Spleen (tissue), 11 donors: ENCODE data around the gene EPSTI1. TPM values are rescaled to one million over a fixed set of nuclear protein-coding genes. Genes with fewer than 3 reads are reported as not detected.

Source experiments
- DNase-seq: peaks from one replicate; pipeline ENCODE4 v3.0.0-alpha.2; 2020
- H3K27ac ChIP-seq, 8 donors: fragments of 200-600 bp; sonication (generic) in 7 of 8; 1 replicate in 4 of 8; 2 replicates in 4 of 8; pipeline versions ENCODE4 v1.5.0 to v1.8.0; 2016 to 2021; ENCODE audit warnings: inconsistent platforms in 4 of 8, mild to moderate bottlenecking in 4 of 8, moderate library complexity in 1 of 8
- H3K27me3 ChIP-seq, 7 donors: fragments of 200-600 bp; sonication (generic) in 6 of 7; replicated peaks in 1 of 7; 1 replicate in 4 of 7; 2 replicates in 3 of 7; pipeline versions ENCODE4 v1.5.0 to v1.8.0; 2016 to 2021; ENCODE audit warnings: inconsistent platforms in 3 of 7, mild to moderate bottlenecking in 1 of 7
- H3K36me3 ChIP-seq, 6 donors: fragments of 200-600 bp; sonication (generic) in 5 of 6; 1 replicate in 4 of 6; 2 replicates in 2 of 6; pipeline versions ENCODE4 v1.5.0 to v1.8.0; 2016 to 2021; ENCODE audit warnings: inconsistent platforms in 2 of 6
- H3K4me1 ChIP-seq, 6 donors: fragments of 200-600 bp; sonication (generic) in 5 of 6; 1 replicate in 3 of 6; 2 replicates in 3 of 6; pipeline versions ENCODE4 v1.5.0 to v1.8.0; 2016 to 2021; ENCODE audit warnings: inconsistent platforms in 3 of 6
- H3K4me3 ChIP-seq, 8 donors: fragments of 200-600 bp; sonication (generic) in 7 of 8; 1 replicate in 4 of 8; 2 replicates in 4 of 8; pipeline versions ENCODE4 v1.5.0 to v1.8.0; 2016 to 2021; ENCODE audit warnings: inconsistent platforms in 4 of 8, mild to moderate bottlenecking in 4 of 8, moderate library complexity in 2 of 8
- H3K9me3 ChIP-seq, 8 donors: fragments of 200-600 bp; sonication (generic) in 7 of 8; 1 replicate in 4 of 8; 2 replicates in 4 of 8; pipeline versions ENCODE4 v1.5.0 to v1.8.0; 2016 to 2021; ENCODE audit warnings: inconsistent platforms in 4 of 8
- CTCF ChIP-seq, 11 experiments: fragments of 200-600 bp in 7 of 11; fragments of 450-650 bp in 4 of 11; sonication (generic) in 4 of 11; IDR thresholded peaks in 8 of 11; conservative IDR thresholded peaks in 3 of 11; 1 replicate in 7 of 11; 2 replicates in 4 of 11; pipeline versions ENCODE4 v1.4.0 to v1.8.0; 2016 to 2021; ENCODE audit warnings: antibody characterized with exemption in 11 of 11, inconsistent platforms in 4 of 11, mild to moderate bottlenecking in 1 of 11
- POLR2A ChIP-seq, 3 donors: fragments of 450-650 bp; IDR thresholded peaks; one replicate each; pipeline ENCODE4 v1.5.1; 2017; ENCODE audit warnings: antibody characterized with exemption in 3 of 3, mild to moderate bottlenecking in 1 of 3
- POLR2AphosphoS5 ChIP-seq, 3 donors: sonication (generic); formaldehyde crosslinking; IDR thresholded peaks; one replicate each; pipeline ENCODE4 v1.5.1; 2017; ENCODE audit warnings: antibody characterized with exemption in 3 of 3
- WGBS, 5 donors: extraction: QIAGEN DNeasy Blood & Tissue Kit in 3 of 5; methylation state at CpG; one replicate each; pipeline versions ENCODE4 v1.1.5 to v1.1.7; 2013 to 2018; 5-methylcytosine and 5-hydroxymethylcytosine counted together
- intact Hi-C: fragments of 100-400 bp; cut with DNase I; formaldehyde crosslinking; loops from one replicate; pipeline ENCODE4 v1.15.0; 2023; ENCODE audit warnings: low total_unique reads
- polyA plus RNA-seq, 3 donors: library from polyadenylated mRNA; stranded (reverse); fragments of 200-250 nt; gene quantifications; one replicate each; pipeline ENCODE4 v1.2.1, GENCODE V29; 2013
- total RNA-seq, 7 donors: library from RNA; depleted of rRNA in 3 of 7; stranded (reverse); fragments of >200 nt in 3 of 7; fragmentation: NEBNext Ultra II Directional in 4 of 7; extraction: Animal tissue kit (Norgen Biotek cat#: 25700) in 4 of 7; gene quantifications; one replicate each; pipeline versions ENCODE4 v1.1.0 to v1.2.1, GENCODE V29; 2016 to 2021
- donor health status: healthy with polysubstance abuse.
- donor health status: DM: no; HTN: no; CAD: no; lungs with moderate emphysema.
- donor health status: DM: no; HTN: no; CAD: no.
- donor health status: Bipolar disorder and iron deficiency.
- donor health status: healthy.
- donor health status: DM: no; HTN: no; CAD: no.
- donor health status: DM: yes; HTN: yes; CAD: no.

Gene EPSTI1
- total and polyA plus RNA-seq, 10 donors = 9.9 to 50.2 (median 20.1) TPM

GRCh38 chr13:42957881-42958280 is 34.2 kb downstream of the EPSTI1 start:
- 92 to 98% (median 95%) methylated on average over 2 of the region's 2 CpGs for WGBS, 5 donors
- H3K36me3 ChIP-seq = peaks cover 0 to 100% (median 79%) of the 10 kb centered on the region in 6 donors
- no peak overlapping the region for H3K4me3 ChIP-seq
- no peak for DNase-seq
- H3K9me3 ChIP-seq = no peaks in the 10 kb centered on the region
- H3K27me3 ChIP-seq = no peaks in the 10 kb centered on the region
- TF ChIP-seq POLR2AphosphoS5 (IDR thresholded peaks at IDR 0.05) = no peak
- TF ChIP-seq CTCF (IDR thresholded peaks at IDR 0.05 in 8 of 11, conservative IDR thresholded peaks at IDR 0.05 in 3 of 11) = no peak
- no peak for TF ChIP-seq POLR2A (IDR thresholded peaks at IDR 0.05)
- H3K4me1 ChIP-seq = no peaks in the 10 kb centered on the region
- H3K27ac ChIP-seq = no peak overlapping the region
- intact Hi-C loops = no loop called here

- H3K27me3 ChIP-seq = no peaks in the 10 kb centered on the region
- no peak for DNase-seq
- no peak overlapping the region for H3K27ac ChIP-seq
- H3K4me3 ChIP-seq = no peak overlapping the region
- H3K36me3 ChIP-seq = peaks cover 5 to 100% (median 67%) of the 10 kb centered on the region in 6 donors
- TF ChIP-seq POLR2AphosphoS5 (IDR thresholded peaks at IDR 0.05) (no peak), CTCF (IDR thresholded peaks at IDR 0.05 in 8 of 11, conservative IDR thresholded peaks at IDR 0.05 in 3 of 11) (no peak), POLR2A (IDR thresholded peaks at IDR 0.05) (no peak)
- H3K4me1 ChIP-seq = no peaks in the 10 kb centered on the region
- intact Hi-C loops = no loop called here
- WGBS, 5 donors = 87 to 98% (median 95%) methylated on average over 4 of the region's 4 CpGs
- H3K9me3 ChIP-seq = no peaks in the 10 kb centered on the region
These were observed 41.9 kb downstream of the EPSTI1 start for GRCh38 chr13:42950181-42950580.

- Histone ChIP-seq H3K9me3 (no peaks in the 10 kb centered on the region), H3K4me3 (no peak overlapping the region), H3K27ac (no peak overlapping the region), H3K36me3 (peaks cover 5 to 100% (median 55%) of the 10 kb centered on the region in 6 donors), H3K4me1 (no peaks in the 10 kb centered on the region), H3K27me3 (no peaks in the 10 kb centered on the region)
- TF ChIP-seq POLR2AphosphoS5 (IDR thresholded peaks at IDR 0.05) = peak in 1 of 3 donors; percentile 16
- no peak for TF ChIP-seq POLR2A (IDR thresholded peaks at IDR 0.05)
- TF ChIP-seq CTCF (IDR thresholded peaks at IDR 0.05 in 8 of 11, conservative IDR thresholded peaks at IDR 0.05 in 3 of 11) = no peak
- intact Hi-C loops = no loop called here
- no peak for DNase-seq
- WGBS, 5 donors = 92 to 98% (median 97%) methylated on average over 11 of the region's 11 CpGs; no CpG with 5 or more reads in 1 of the 5 donors
These were observed 44.1 kb downstream of the EPSTI1 start for GRCh38 chr13:42947925-42948324.

GRCh38 chr13:42946927-42947326 is 45.1 kb downstream of the EPSTI1 start:
- no peaks in the 10 kb centered on the region for H3K27me3 ChIP-seq
- no peaks in the 10 kb centered on the region for H3K9me3 ChIP-seq
- no peak overlapping the region for H3K27ac ChIP-seq
- TF ChIP-seq POLR2A (IDR thresholded peaks at IDR 0.05) (no peak), CTCF (IDR thresholded peaks at IDR 0.05 in 8 of 11, conservative IDR thresholded peaks at IDR 0.05 in 3 of 11) (no peak), POLR2AphosphoS5 (IDR thresholded peaks at IDR 0.05) (no peak)
- H3K4me3 ChIP-seq = no peak overlapping the region
- DNase-seq = no peak
- no peaks in the 10 kb centered on the region for H3K4me1 ChIP-seq
- 0 to 50% (median 33%) methylated on average over 1 of the region's 1 CpG for WGBS, 5 donors
- intact Hi-C loops = no loop called here
- peaks cover 5 to 92% (median 46%) of the 10 kb centered on the region in 6 donors for H3K36me3 ChIP-seq
